Transverse colon (tissue), 4 donors: ENCODE measurements around the gene ABCC1.

ENCODE experiments used
- CTCF ChIP-seq, 5 experiments: fragments of 200-600 bp in 3 of 5; fragments of 450-650 bp in 2 of 5; sonication (generic) in 3 of 5; IDR thresholded peaks; 1 replicate in 2 of 5; 2 replicates in 3 of 5; pipeline ENCODE4 v1.5.1; 2016 to 2017; ENCODE audit warnings: antibody characterized with exemption in 5 of 5, inconsistent platforms in 3 of 5, mild to moderate bottlenecking in 2 of 5, moderate library complexity in 1 of 5
- POLR2AphosphoS5 ChIP-seq, 3 donors: sonication (generic); formaldehyde crosslinking; IDR thresholded peaks; one replicate each; pipeline ENCODE4 v1.6.1; 2016; ENCODE audit warnings: antibody characterized with exemption in 3 of 3

DNA sequence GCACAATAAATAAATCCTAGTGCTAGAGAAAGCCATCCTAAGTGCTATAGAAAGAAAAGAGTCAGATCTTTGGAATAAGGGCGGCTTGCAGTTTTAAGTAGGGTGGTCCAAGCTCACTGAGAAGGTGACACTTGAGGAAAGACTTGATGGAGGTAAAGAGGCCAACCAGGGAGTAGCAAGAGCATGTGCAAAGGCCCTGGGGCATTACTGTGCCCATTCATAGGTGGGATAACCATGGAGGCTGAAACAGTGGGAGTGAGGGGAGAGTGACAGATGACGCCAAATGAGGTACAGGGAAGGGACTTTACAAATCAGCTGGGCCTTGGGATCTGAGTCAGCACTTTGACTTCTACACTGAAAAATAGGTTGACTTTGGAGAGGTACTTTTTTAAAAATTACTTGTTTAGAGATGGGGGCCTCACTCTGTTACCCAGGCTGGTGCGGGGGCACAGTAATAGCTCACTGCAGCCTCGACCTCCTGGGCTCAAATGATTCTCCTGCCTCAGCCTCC, 115.5 kb downstream of the ABCC1 start:
- TF ChIP-seq CTCF (IDR thresholded peaks at IDR 0.05) (no peak), POLR2AphosphoS5 (IDR thresholded peaks at IDR 0.05) (no peak)
